ENCODE results near the gene ZNF221. TPM values are rescaled to one million over a fixed set of nuclear protein-coding genes. Genes with fewer than 3 reads are reported as not detected.
"Not testable (repeated sequence)": the region's sequence is repeated elsewhere in the genome, so short reads cannot be mapped to it uniquely, and the experiment has no call there.

Gene ZNF221
- 3.9 and 5.8 TPM in 2 replicates for total RNA-seq (2014; rRNA removed; shearing (Covaris generic))

DNA sequence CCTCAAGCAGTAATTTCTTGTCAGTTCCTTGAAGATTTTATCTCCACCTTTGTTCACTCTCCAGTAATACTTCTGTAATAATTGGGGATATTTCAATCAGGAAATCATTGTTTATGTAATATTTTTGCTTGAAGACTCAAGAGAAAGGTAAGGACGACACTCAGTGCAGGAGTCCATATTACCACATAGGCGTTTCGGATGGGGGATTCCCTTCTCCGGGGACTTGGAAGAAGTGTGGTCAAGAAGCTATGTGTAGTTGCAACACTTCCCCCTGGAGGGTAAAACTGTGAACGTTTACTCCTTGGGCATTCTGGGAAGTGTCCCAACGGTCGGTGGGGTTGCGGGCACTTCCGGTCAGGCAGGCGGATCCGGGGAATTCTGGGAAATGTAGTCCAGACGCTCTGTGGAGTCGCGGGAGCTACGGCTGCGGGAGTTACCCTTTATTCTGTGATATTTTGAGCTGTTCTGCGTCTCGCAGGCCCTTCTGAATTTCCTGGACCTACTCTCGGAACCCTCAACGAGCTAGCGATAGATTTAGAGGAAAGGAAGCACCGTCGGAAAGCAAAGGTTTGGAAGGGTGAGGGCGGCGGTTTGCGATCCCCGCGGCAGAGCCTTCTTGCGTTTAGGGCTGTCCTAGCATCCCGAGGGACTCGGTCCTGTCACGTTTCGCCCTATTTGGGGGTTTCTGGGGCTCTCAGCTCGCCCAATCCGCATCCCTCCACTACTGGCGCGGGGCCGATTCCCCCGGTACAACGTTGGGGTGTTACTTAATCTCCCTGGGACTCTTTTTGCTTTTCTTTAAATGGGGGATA, at the start of gene ZNF221:
ZNF221 (plus strand) TSS at position 395 of the 812 bp plus-strand sequence. CDS start 11,499 bp downstream, outside the sequence.
- peak; percentile 97 for DNase-seq (ENCODE audit: low spot score)

- peak; percentile 54 for DNase-seq (ENCODE audit: low spot score)
These were observed 49.3 kb upstream of the ZNF221 start for GRCh38 chr19:43901395-43902390.

GRCh38 chr19:43902399-43902798, 48.6 kb upstream of the ZNF221 start:
- no peak for DNase-seq (ENCODE audit: low spot score)

DNA sequence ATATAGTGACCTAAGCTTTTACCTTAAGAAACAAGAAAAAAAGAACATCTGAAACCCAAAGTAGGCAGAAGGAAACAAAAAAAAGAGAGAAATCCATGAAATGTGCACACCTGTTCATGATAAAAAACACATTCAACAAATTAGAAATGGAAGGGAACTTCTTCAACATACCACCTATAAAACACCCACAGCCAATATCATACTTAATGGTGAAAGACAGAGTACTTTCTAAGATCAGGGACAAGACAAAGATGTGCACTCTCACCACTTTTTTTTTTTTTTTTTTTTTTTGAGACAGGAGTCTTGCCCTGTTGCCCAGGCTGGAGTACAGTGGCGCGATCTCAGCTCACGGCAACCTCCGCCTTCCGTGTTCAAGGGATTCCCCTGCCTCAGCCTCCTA, 45.1 kb upstream of the ZNF221 start:
- DNase-seq (ENCODE audit: low spot score): no peak

GRCh38 chr19:43906774-43907173, 44.3 kb upstream of the ZNF221 start:
- DNase-seq (ENCODE audit: low spot score): no peak

- no peak for DNase-seq (ENCODE audit: low spot score)
These were observed 42.4 kb upstream of the ZNF221 start for GRCh38 chr19:43908659-43909058.

DNA sequence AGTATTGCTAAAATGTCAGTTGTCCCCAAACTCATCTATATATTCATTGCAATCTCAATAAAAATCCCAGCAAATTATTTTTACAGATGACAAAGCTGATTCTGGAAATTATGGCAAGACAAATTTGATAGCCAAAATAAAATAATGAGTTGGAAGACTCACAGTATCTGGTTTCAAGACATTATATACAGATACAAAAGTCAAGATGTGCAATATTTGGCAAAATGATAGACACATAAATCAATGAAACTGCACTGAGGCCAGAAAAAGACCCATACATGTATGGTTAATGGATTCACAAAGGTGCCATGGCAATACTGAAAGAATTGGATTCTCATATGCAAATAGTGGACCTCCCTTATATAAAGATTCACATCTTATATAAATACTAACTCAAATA, 40.1 kb upstream of the ZNF221 start:
- no peak for DNase-seq (ENCODE audit: low spot score)

DNA sequence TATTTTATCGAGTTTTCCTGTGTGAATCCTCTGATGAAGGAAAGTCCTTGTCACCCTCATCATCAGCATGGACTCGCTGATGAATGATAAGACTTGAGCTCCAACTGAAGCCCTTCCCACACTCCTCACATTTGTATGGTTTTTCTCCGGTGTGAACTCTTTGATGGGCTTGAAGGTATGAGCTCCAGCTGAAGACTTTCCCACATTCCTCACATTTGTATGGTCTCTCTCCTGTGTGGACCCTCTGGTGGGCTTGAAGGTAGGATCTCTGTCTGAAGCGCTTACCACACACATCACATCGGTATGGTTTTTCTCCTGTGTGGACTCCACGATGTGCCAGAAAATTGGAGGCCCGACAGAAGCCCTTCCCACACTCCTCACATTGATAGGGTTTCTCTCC, 37.6 kb upstream of the ZNF221 start:
- no peak for DNase-seq (ENCODE audit: low spot score)

DNA sequence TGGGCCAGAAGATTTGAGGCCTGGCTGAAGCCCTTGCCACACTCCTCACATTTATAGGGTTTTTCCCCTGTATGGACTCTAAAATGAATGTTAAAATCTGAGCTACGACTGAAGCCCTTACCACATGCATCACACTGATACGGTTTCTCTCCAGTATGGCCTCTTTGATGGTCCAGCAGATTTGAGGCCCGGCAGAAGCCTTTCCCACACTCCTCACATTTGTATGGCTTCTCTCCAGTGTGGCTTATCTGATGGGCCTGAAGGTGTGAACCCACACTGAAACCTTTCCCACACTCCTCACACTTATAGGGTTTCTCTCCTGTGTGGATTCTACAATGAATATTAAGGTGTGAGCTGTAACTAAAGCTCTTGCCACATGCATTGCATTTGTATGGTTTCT, 37.0 kb upstream of the ZNF221 start:
- DNase-seq (ENCODE audit: low spot score): no peak

DNA sequence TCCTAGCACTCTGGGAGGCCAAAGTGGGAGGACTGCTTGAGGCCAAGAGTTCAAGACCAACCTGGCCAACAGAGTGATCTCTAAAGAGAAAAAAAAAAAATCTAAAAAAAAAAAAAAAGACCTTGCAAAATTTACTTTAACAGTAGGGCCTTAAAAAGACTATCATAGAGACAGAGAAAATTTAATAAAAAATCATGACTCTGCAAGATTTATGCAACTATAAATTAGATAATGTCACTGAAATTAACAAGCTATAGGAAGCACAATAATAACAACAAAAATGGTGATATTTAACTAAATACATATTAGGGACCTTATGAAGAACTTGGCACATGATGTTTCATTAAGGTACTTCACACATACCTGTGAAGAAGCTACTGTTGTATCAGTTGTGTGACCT, 27.2 kb upstream of the ZNF221 start:
- no peak for DNase-seq (ENCODE audit: low spot score)

DNA sequence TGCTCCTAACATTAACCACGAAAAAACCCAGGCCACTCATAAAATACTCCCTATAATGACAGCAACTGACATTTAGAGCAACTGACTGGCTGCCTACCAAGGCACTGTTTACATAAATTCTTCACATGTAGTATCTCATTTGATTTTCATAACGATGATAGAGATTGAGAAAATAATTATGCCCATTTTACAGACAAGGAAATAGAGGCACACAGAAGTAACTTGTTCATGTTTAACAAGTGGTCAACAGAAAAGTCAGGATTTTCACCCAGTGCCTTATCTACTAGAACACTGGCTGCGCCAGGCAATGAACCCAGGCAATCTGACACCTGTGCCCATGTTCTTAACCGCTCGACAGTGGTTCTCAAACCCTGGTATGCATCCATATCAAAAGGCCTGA, 22.2 kb upstream of the ZNF221 start:
- DNase-seq (ENCODE audit: low spot score): no peak

DNA sequence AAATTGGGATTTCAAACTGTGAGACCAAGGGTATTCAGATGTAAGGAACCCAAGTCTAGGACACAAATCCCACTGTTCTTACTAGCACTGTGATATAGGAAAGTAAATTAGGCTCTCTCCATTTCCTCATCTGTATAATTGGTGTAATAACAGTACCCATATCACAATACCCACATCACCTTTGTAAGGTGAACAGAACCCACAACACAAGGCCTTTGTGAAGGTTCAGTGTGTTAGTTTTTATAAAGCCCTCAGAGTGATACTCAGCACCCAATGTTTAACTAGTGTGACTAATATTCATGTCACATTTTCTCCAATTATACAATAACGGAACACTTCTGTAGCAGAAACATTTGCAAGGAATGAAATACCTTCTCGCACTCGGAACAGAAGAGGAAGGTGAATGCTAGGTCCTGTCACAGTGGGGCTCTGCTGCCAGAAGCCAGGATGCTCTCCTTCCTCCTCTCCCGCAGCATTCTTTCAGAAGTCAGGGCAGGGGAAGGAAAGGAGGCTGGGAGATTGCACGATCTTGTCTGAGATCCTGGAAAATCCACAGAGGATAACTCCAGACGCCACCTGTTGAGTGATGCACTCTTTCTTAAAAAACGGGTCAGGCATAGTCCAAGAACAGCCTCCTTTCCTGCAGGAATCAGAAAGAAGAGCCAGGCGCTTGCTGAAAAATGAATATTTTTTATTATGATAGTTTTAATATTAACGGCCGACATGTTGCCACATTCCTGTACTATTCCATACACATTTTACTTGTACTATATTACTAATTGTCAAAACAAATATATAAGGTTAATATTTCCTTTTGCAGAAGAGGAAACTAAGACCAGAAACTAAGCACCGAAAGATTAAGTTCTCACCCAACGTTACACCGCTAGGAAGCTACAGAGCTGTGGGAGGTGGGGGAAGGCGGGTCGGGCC, 16.7 kb upstream of the ZNF221 start:
- DNase-seq (ENCODE audit: low spot score): peak; percentile 25

DNA sequence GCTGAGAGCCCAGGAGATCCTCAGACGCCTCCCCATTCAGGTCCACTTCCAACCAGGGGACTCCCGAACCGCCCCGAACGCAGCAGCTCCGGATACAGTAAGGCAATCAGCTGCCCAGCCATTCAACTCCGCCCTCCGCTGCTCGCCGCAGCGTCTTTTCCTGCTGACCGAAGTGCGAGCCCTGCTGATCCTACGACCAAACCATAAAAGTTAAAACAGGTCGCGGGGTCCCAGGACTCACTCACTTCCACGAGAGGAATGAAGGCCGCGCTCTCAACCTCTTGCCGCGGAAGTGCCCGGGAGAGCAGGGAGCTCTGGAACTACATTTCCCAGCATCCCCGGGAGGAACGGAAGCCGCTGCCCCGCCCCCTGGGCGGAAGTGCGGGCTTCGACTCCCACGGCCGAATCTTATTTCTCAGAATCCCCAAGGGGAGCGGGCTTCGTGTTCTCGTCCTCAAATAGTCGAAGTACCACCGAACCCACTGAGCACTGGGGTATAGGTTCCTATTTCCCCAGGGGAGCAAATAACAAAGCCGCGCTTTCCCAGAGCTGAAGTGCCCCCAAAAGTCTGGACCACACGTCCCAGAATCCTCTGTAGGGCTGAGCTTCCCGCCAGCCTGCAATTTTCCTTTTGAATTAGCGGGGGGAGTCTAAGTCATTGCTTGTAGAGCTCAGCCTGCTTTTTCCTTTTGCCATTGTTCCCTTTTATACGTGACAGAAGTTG, 15.9 kb upstream of the ZNF221 start, which contains the start of gene ZNF45:
ZNF45 (minus strand) TSS at position 298 of the 724 bp plus-strand sequence. CDS start 13,097 bp downstream, outside the sequence.
- peak; percentile 82 for DNase-seq (ENCODE audit: low spot score)

- DNase-seq (ENCODE audit: low spot score): no peak
These were observed 14.8 kb upstream of the ZNF221 start for GRCh38 chr19:43936188-43936587.

- DNase-seq (ENCODE audit: low spot score): no peak
These were observed 11.3 kb upstream of the ZNF221 start for GRCh38 chr19:43939557-43940260.

DNA sequence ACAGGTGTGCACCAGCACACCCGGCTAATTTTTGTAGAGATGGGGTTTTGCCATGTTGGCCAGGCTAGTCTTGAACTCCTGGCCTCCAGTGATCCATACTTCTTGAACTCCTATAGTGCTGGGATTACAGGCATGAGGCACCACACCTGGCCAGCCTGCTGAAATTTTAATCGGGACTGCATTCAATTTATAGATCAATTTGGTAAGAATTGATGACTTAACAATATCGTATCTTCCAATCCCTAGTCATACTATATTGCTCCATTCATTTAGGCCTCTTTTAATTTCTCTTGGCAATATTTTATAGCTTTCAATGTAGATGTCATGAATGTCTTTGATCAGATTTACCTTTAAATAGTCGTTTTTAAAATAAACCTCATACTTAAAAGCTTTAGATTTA, 10.3 kb upstream of the ZNF221 start:
- no peak for DNase-seq (ENCODE audit: low spot score)

DNA sequence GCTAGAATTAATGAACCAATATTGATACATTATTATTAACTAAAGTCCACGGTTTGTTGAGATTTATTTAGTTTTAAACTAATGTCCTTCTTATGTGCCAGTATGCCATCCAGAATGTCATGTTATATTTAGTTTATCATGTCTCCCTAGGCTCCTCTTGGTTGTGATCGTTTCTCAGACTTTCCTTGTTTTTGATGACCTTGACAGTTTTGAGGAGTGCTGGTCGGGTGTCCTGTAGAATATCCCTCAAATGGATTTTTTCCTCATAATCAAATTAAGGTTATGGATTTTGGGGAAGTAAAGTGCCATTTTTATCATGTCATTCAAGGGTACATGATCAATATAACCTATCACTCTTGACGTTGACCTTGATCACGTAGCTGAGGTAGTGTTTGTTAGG, 9.8 kb upstream of the ZNF221 start:
- DNase-seq (ENCODE audit: low spot score): no peak

GRCh38 chr19:43947412-43947811, 3.6 kb upstream of the ZNF221 start:
- DNase-seq (ENCODE audit: low spot score): not testable (repeated sequence)

GRCh38 chr19:43949803-43950202, 1.2 kb upstream of the ZNF221 start:
- not testable (repeated sequence) for DNase-seq (ENCODE audit: low spot score)

DNA sequence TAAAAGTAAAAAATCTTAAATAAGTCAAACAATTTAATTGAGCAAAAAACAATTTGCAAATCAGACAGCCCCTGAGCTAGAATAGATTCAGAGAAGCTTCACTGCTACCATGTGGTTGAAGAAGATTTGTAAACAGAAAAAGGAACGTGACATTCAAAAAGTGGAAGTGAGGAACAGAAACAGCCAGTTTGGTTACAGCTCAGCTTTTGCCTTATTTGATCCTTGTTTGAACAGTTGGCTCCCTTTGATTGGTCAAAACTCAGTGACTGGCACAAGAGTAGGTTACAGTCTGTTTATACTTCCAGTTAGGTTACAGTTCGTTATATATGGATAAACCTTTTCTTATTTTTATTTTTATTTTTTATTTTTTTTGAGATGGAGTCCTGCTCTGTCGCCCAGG, 5.8 kb downstream of the ZNF221 start:
- DNase-seq (ENCODE audit: low spot score): no peak
